GM21717 (cell line): ENCODE data around the gene HPS6.
"Not testable (repeated sequence)": the region's sequence is repeated elsewhere in the genome, so short reads cannot be mapped to it uniquely, and the experiment has no call there.

Source experiments
- ATAC-seq: cut with Tn5 transposase; IDR thresholded peaks from one replicate; pipeline ENCODE4 v1.9.1; 2021; ENCODE audit warnings: mild to moderate bottlenecking, moderate library complexity; ENCODE audit not compliant: unreplicated experiment

Gene HPS6

DNA sequence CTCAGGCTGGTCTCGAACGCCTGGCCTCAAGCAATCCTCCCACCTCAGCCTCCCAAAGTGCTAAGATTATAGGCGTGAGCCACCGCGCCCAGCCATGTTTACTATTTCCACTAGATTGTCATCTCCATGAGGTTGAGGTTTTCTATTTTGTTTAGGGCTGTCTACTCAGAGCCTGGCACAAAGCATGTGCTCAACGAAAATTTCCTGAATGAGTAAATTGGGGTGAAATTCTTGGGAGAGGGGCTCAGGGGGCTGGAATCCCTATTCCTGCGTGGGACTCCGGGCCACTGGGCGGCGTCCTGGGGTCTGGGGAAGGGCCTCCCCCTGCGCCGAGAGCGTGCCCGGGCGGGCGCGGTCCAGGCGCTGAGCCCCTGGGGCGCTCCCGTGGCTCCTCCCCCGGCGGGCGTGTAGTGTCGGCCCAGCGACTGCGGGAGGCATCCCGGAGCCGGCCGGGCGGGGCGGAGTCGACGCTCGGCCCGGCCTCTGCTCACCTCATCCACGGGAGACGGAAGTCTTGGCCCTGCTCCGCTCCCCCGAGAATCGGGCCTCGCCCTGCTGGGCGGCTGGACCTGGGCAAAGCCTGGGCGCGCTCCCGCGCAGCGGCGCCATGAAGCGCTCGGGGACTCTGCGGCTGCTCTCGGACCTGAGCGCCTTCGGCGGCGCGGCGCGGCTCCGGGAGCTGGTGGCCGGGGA, at the start of gene HPS6:
Gene HPS6 (plus strand): TSS at position 482 of the 693 bp plus-strand sequence. CDS start 126 bp downstream, at position 608.
- peak; percentile 92 for ATAC-seq

DNA sequence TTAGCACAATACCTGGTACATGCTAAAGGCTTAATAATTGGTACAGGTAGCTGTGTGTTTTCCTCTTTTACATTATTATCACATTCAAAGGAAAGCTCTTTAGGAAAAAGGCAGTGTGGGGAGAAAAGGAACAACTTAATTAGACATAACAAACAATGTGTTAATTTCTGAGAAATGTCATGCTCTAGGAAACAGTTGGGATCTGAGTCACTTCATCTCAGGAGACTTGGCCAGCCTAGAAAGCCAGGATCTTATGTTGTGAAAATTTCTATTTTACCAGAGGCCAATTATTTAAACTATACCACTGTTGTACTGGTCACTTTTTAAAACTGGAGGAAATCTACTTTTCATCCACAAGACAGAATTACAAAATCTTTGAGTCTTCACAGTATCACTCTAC, 48.7 kb upstream of the HPS6 start:
- ATAC-seq, result no peak

DNA sequence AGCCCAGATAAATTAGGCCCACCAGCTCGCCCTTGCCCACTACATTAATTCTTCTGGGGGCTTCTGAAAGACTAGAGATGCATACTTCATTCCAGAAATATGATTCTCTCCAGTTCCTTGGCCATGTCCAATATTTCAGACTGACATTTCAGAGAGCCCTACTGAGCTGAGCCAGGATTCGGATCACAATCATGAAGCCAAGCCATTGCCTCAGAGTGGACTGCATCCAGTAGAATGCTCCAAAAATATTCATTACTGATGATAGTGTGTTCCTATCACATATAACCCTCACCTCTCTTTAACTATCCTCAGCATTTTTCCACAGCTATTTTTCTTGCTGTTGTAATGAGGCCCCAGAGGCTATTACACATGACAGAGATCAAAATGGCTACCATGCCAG, 47.9 kb upstream of the HPS6 start:
- no peak for ATAC-seq

DNA sequence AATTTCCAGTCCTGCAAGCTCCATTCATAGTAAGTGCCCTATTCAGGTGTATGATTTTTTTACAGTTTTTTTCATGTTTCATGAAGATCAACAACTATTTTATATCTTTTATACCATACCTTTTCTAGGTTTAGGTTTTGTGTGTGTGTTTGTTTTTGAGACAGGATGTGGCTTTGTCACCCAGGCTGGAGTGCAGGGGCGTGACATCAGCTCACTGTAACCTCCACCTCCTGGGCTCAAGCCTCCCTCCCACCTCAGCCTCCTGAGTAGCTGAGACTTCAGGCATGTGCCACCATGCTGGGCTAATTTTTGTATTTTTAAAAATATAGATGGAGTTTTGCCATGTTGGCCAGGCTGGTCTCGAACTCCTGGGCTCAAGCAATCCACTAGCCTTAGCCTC, 44.2 kb upstream of the HPS6 start:
- ATAC-seq, result no peak

DNA sequence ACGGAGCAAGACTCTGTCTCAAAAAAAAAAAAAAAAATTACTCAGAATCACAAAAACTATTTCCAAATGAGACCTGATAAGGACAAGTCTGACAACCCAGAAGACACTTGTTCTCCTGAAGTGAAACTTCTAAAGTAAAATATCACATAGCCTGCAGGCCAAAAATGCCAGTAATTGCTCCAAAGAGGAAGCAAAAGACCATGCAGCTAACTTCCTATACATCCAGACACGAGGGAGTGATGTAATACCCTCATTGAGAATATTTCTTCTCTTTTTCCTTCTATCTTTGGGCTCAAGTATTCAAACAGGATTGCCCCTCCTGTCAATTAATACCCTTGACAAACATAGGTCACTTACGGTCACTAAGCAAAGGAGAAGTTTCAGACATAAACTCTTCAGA, 40.4 kb upstream of the HPS6 start:
- ATAC-seq, result no peak

DNA sequence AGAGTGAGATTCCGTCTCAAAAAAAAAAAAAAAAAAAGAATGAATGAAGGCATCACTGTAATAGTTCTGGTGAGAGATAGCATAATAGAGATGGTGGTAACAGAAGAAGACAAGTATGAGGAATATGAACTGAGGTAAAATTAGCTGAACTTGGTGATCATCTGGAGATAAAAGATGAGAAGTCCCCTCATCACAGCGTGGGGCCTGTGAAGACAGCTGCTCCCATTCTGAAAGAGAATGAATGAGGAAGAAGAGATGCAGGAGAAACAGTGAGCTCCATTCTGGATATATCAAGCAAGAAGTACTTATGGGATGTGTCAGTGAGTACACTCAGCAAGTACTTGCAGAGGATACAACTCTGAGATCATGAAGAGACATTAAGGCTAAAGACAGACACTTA, 37.9 kb upstream of the HPS6 start:
- no peak for ATAC-seq

DNA sequence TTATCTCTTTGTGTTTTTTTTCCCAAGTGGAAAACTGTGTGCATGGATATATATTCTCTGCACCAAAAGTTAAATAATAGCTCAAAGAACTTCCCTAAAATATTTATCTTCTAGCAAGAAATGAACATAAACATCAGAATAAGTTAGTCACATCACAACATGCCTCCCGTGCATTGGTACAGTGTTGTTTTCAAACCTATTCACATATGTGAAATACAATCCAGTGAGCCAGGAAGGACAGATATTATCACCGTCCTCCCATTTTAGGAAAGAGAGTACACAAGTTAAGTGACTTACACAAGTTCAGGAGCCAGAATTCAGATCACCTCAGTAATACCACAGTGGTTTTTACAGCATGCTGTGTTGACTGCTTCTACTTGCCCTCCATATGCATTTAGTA, 31.4 kb upstream of the HPS6 start:
- ATAC-seq, result no peak

DNA sequence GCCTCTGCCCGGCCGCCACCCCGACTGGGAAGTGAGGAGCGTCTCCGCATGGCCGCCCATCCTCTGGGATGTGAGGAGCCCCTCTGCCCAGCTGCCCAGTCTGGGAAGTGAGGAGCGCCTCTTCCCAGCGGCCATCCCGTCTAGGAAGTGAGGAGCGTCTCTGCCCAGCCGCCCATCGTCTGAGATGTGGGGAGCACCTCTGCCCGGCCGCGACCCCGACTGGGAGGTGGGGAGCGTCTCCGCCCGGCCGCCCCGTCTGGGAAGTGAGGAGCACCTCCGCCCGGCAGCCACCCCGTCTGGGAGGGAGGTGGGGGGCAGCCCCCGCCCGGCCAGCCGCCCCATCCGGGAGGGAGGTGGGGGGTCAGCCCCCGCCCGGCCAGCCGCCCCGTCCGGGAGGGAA, 29.3 kb upstream of the HPS6 start:
- ATAC-seq, result not testable (repeated sequence)

DNA sequence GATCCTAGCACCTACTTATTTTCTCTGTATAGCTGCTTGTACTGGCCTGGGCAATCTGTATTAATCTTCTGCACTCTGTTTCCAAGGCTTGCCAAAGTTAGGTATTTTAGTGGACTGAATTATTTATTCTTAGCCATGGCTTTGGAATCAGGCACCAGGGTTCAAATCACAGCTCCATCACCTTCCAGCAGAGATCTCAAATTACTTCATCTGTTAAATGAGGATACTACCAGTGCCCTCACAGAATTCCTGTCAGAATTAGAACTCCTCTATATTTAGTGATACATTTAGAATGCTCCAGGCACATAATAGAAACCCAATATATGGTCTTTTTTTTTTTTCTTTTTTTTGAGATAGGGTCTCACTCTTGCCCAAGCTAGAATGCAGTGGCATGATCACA, 26.7 kb upstream of the HPS6 start:
- ATAC-seq, result no peak

DNA sequence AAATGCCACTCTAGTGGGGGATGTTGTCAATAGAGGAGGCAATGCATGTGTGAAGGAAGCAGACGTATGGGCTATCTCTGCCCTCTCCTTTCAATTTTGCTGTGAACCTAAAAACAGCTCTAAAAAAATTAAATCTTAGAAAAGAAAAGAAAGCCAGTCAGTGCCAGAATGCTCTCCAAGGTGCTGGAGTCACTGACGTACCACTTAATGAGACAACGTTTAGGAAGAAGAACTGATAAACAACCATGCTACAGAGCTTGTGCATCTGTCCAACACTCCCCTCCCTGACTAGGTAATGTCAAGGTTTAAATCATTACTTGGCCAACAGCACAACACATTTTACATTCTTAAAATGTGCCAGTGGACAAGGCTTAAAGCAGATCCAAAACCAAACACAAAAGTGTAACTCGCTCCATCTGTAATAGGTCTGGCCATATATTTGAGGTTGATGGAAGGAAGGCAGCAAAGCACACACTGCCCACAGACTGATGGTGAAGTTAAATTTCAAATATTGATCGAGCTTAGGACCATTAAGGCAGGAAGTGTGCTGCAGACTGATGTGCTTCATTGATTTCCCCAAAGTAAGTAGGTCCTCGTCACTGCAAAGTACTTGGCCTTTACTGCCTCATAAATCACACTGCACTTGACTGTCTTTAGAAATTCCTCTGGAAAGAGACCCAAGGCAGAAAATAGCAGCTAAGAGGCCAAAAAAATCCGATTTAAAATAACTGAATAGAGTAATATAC, 24.7 kb upstream of the HPS6 start:
- ATAC-seq, result no peak

DNA sequence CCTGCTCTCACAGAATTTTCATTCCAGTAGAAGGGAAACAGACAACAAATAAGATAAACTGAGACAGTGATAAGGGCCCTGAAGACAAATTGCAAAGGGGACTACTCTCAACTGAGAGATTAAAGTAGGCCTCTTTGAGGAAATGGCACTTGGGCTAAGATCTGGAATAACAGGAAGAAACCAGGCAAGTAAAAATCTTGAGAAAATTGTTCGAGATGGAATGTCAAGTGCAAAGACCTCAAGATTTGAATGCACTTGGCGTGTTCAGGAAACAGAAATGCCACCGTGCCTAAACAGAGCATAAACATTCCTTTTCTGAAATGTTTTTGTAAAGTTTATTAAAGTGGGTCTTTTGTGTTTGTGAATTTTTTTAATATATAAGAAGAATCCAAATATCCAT, 19.9 kb upstream of the HPS6 start:
- ATAC-seq, result no peak

DNA sequence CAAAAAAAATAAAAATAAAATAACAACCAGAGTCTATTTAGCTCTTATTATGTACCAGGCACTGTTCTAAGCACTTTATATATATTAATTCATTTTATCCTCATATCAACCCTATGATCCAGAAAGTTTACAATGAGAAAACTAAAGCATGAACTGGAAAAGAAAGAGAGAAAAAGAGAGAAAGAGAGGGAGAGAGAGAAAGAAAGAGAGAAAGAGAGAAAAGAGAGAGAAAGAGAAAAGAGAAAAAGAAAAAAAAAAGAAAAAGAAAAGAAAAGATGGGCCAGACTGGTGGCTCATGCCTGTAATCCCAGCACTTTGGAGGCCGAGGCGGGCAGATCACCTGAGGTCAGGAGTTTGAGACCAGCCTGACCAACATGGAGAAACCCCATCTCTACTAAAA, 19.1 kb upstream of the HPS6 start:
- no peak for ATAC-seq

DNA sequence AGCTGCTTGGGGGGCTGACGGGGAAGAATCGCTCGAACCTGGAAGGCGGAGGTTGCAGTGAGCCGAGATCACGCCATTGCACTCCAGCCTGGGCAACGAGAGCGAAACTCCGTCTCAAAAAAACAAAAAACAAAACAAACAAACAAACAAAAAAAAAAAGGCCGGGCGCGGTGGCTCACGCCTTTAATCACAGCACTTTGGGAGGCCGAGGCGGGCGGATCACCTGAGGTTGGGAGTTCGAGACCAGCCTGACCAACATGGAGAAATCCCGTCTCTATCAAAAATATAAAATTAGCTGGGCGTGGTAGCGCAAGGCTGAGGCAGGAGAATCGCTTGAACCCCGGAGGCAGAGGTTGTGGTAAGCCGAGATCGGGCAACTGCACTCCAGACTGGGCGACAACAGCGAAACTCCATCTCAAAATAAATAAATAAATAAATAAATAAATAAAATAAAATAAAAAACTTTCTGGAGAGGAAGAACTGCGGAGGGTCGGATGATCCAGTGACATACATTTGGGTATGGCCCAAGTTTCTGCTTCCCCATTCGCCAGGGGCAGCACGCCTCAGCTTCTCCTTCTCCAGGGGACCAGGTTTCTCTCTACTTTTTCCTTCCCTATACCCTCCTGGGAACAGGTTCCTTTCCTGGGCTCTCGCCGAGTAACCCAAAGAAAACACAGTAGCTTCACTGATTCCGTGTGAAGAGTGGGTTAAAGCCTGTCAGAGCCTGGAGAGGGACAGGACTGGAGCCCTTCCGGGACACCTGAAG, 10.1 kb upstream of the HPS6 start:
- not testable (repeated sequence) for ATAC-seq

DNA sequence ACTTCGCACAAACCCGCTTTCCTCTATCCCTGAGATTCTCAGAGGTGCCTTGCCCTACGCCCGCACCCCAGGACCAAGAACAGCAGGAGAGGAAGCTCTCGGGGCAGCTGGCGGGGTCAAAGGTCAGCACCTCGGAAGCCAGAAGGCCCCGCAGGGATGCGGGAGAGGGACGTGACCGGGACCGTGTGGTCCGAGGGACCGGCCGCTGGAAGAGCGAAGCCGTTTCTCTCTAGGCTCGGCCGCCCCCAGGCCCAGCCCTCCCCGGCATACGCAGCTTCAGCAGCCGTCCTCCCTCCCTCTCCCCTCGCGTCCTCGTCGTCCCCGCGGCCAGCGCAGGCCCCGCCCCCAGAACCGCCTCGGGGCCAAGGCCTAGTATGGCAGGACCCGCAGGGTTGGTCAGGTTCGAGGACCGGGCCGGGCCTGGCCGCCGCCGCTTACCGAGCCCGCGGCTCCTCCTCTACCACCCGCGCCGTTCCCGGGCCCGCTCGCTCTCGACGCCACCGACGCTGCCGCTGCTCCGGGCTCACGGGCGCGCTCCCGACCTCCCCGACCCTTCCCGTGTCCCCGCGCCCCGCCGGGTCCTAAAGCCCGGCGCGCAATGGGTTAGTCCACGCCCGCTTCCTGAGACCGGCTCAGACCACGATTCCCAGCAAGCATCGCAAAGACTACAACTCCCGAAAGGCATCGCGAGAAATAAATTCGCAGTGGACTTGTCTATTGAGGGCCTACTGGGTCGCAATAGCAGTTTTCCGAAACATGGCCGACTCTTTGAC, 9.3 kb upstream of the HPS6 start, which contains the start of gene ARMH3:
Gene ARMH3 (minus strand): TSS at position 527 of the 773 bp plus-strand sequence. CDS start 16,059 bp downstream, outside the sequence.
- ATAC-seq, result peak; percentile 90

DNA sequence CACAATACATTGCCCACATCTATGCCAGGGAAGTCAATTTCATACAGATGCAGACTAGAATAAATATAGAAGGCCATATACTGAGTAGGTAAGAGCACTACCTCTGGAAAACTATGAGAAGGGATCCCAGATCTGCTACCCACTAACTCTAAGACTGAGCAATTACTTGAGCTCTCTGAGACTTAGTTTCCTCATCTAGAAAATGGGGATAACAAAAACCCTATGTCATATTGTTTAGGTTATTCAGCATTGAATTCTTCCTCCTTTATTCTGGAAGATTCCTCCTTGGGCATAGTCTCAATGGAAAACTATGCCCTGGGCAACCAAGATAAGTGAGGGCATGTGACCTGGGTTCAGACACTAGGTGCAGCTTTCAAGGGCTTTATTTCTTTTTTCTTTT, 5.2 kb upstream of the HPS6 start:
- no peak for ATAC-seq

DNA sequence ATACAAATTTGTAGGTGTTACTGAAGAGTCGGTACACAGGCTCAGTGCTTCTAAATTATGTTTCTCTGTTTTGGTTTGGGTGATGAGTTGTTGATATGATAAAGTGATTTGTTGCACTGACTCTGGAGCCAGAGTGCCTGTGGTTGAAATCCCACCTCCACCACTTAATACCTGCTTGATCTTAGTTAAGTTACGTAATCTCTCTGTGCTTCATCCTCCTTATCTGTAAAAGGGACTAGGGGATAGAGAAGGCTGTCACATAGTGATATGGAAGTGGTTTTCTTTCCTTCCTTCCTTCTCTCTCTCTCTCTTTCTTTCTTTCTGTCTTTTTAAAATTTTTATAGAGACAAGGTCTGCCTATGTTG, 664 bp upstream of the HPS6 start:
- no peak for ATAC-seq

DNA sequence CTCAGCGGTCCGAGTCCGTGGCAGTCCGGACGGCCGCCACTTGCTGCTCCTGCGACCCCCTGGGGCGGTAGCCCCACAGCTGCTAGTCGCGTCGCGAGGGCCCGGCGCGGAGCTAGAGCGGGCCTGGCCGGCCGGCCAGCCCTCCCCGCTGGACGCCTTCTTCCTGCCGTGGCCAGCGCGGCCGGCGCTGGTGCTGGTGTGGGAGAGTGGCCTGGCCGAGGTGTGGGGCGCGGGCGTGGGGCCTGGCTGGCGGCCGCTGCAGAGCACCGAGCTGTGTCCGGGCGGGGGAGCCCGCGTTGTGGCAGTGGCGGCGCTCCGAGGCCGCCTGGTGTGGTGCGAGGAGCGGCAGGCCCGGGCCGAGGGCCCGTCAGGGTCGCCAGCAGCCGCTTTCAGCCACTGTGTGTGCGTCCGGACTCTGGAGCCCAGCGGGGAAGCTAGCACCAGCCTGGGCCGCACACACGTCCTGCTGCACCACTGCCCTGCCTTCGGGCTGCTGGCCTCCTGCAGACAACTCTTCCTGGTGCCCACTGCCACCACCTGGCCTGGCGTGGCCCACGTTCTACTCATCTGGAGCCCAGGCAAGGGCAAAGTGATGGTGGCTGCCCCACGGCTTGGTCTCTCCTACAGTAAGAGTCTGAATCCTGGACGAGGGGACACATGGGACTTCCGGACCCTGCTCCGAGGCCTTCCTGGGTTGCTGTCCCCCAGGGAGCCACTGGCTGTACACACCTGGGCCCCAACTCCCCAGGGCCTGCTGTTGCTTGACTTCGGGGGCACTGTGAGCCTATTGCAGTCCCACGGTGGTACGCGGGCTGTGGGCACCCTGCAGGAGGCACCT, 631 bp downstream of the HPS6 start:
- peak; percentile 26 for ATAC-seq

DNA sequence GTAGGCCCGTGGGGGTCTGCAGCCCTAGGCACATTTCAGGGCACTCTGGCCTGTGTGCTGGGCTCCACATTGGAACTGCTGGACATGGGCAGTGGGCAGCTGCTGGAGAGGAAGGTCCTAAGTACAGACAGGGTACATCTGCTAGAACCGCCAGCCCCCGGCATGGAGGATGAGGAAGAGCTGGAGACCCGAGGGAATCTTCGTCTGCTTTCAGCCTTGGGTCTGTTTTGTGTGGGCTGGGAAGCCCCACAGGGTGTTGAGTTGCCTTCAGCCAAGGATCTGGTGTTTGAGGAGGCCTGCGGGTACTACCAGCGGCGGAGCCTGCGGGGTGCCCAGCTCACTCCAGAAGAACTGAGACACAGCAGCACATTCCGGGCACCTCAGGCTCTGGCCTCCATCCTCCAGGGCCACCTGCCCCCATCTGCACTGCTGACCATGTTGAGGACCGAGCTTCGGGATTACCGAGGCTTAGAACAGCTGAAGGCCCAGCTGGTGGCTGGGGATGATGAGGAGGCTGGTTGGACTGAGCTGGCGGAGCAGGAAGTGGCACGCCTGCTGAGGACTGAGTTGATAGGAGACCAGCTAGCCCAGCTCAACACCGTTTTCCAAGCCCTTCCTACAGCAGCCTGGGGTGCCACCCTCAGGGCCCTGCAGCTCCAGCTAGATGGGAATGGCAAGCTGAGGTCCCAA, 1.4 kb downstream of the HPS6 start:
- ATAC-seq, result no peak

DNA sequence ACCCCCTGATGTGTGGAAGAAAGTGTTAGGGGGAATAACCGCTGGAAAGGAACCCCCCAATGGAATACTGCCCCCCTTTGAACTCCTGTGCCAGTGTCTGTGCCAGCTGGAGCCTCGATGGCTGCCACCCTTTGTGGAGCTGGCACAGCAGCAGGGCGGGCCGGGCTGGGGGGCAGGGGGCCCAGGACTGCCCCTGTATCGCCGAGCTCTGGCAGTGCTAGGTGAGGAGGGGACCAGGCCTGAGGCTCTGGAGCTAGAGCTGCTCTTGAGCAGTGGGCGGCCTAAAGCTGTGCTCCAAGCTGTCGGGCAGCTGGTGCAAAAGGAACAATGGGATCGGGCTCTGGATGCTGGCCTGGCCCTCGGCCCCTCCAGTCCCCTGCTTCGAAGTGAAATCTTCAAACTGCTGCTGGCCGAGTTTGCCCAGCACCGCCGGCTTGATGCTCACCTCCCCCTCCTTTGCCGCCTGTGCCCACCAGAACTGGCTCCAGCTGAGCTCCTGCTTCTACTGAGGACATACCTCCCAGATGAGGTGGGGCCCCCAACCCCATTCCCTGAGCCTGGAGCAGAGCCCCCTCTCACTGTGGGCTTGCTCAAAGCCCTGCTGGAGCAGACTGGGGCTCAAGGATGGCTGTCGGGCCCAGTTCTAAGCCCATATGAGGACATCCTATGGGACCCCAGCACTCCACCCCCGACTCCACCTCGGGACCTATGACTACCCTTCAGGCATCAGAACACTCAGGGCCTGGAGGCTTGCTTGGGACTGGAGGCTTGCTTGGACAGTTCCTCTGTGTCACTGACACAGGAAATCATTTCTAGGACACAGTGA, 2.2 kb downstream of the HPS6 start:
- ATAC-seq, result no peak
